Natural killer cell (primary cell): Measurements from ENCODE around the gene OR8D4. TPM values are rescaled to one million over a fixed set of nuclear protein-coding genes. Genes with fewer than 3 reads are reported as not detected.

Source experiments
- ATAC-seq, 3 donors: fragments of 150-1000 bp in 2 of 3; fragments of 200-7000 bp in 1 of 3; cut with Tn5 transposase; 1 replicate in 1 of 3; 2 replicates in 2 of 3; pipeline ENCODE4 v1.10.0; 2021; ENCODE audit warnings: mild to moderate bottlenecking in 2 of 3, moderate library complexity in 2 of 3
- DNase-seq, 2 donors: peaks; one replicate each; pipeline versions ENCODE4 v3.0.0 to v3.0.0-alpha.2; 2013 to 2021; ENCODE audit warnings: mixed read lengths in 1 of 2
- H3K27ac ChIP-seq: one replicate; pipeline ENCODE4 v1.5.1; 2013; ENCODE audit warnings: mild to moderate bottlenecking, low read length
- H3K27me3 ChIP-seq: one replicate; pipeline ENCODE4 v1.6.1; 2013; ENCODE audit warnings: low read length; ENCODE audit not compliant: control insufficient read depth, insufficient read depth
- H3K36me3 ChIP-seq: one replicate; pipeline ENCODE4 v1.6.1; 2013; ENCODE audit warnings: low read length; ENCODE audit not compliant: control insufficient read depth, insufficient read depth
- H3K4me1 ChIP-seq: one replicate; pipeline ENCODE4 v1.6.1; 2013; ENCODE audit warnings: low read length; ENCODE audit not compliant: control insufficient read depth, insufficient read depth
- H3K4me3 ChIP-seq: one replicate; pipeline ENCODE4 v1.5.1; 2013; ENCODE audit warnings: low read length
- H3K9me3 ChIP-seq: one replicate; pipeline ENCODE4 v1.6.1; 2013; ENCODE audit warnings: low read length; ENCODE audit not compliant: control insufficient read depth, insufficient read depth
- H3K27ac Mint-ChIP-seq, 2 donors: one replicate each; pipeline ENCODE4 v1.8.0; 2022; ENCODE audit warnings: mild to moderate bottlenecking in 2 of 2, mixed read lengths in 2 of 2, moderate library complexity in 1 of 2
- H3K27me3 Mint-ChIP-seq, 2 donors: one replicate each; pipeline ENCODE4 v1.8.0; 2022; ENCODE audit warnings: low read depth in 2 of 2, mixed read lengths in 2 of 2
- H3K36me3 Mint-ChIP-seq: one replicate; pipeline ENCODE4 v1.8.0; 2022; ENCODE audit warnings: mixed read lengths
- H3K4me1 Mint-ChIP-seq, 2 donors: one replicate each; pipeline ENCODE4 v1.8.0; 2022; ENCODE audit warnings: mixed read lengths in 2 of 2
- H3K4me3 Mint-ChIP-seq: one replicate; pipeline ENCODE4 v1.8.0; 2022; ENCODE audit warnings: mild to moderate bottlenecking, moderate library complexity, mixed read lengths
- H3K9me3 Mint-ChIP-seq, 2 donors: one replicate each; pipeline ENCODE4 v1.8.0; 2022; ENCODE audit warnings: mixed read lengths in 2 of 2
- CTCF ChIP-seq: fragments of 200-600 bp; IDR thresholded peaks from one replicate; pipeline ENCODE4 v1.8.0; 2022; ENCODE audit warnings: antibody characterized with exemption
- WGBS: methylation state at CpG from one replicate; pipeline ENCODE4 v1.1.7; 2013; ENCODE audit warnings: missing lambda C conversion rate; ENCODE audit not compliant: insufficient coverage; 5-methylcytosine and 5-hydroxymethylcytosine counted together
- intact Hi-C: fragments of 100-400 bp; cut with micrococcal nuclease; formaldehyde crosslinking; loops from one replicate; pipeline ENCODE4 v1.14.2; 2022
- total RNA-seq, 4 donors: library from RNA; stranded (reverse); fragments of 120-200 nt in 1 of 4; gene quantifications; one replicate each; pipeline versions ENCODE4 v1.2.3 to v1.2.4, GENCODE V29; 2013 to 2022

The OR8D4 gene
- total RNA-seq, 3 donors from 2014 or later (not counting 1 experiment from before 2014, with no cell fraction given), result not detected

- intact Hi-C loops, result no loop called here
- TF ChIP-seq CTCF, result no peak
- H3K27ac ChIP-seq, result no peak within 1 kb of the TSS
- ATAC-seq (no peak), DNase-seq (no peak)
- no peaks in the 10 kb centered on the region for H3K36me3 ChIP-seq
- H3K27me3 ChIP-seq, result no peaks in the 10 kb centered on the region
- no peak within 1 kb of the TSS for H3K4me3 Mint-ChIP-seq
- no peaks in the 10 kb centered on the region for H3K4me1 ChIP-seq
- no peak within 1 kb of the TSS for H3K4me3 ChIP-seq
- peaks cover 0 to 3% of the 10 kb centered on the region in 2 donors for H3K27me3 Mint-ChIP-seq
- H3K27ac Mint-ChIP-seq, result no peak within 1 kb of the TSS
- peaks cover 4 to 7% of the 10 kb centered on the region in 2 donors for H3K9me3 Mint-ChIP-seq
- no peaks in the 10 kb centered on the region for H3K4me1 Mint-ChIP-seq
- no CpG with 5 or more reads among the region's 1 CpG for WGBS
- H3K9me3 ChIP-seq, result no peaks in the 10 kb centered on the region
- H3K36me3 Mint-ChIP-seq, result no peaks in the 10 kb centered on the region
Measured at GRCh38 chr11:123939317-123939716, 37.4 kb downstream of the OR8D4 start, which contains the start of gene OR4D5. Gene OR4D5, plus strand, starts transcription at chr11:123939617. Its CDS starts 0 bp downstream, at chr11:123939617.

GRCh38 chr11:123942413-123942812 is 40.4 kb downstream of the OR8D4 start:
- H3K9me3 ChIP-seq, result no peaks in the 10 kb centered on the region
- H3K4me1 Mint-ChIP-seq, result no peaks in the 10 kb centered on the region
- no peak overlapping the region for H3K27ac ChIP-seq
- H3K27ac Mint-ChIP-seq, result no peak overlapping the region
- DNase-seq (no peak), ATAC-seq (no peak)
- no peak overlapping the region for H3K4me3 Mint-ChIP-seq
- TF ChIP-seq CTCF, result no peak
- peaks cover 4 to 7% of the 10 kb centered on the region in 2 donors for H3K9me3 Mint-ChIP-seq
- no peaks in the 10 kb centered on the region for H3K36me3 Mint-ChIP-seq
- 97% methylated on average over 3 of the region's 4 CpGs for WGBS
- H3K27me3 ChIP-seq, result peaks cover 2% of the 10 kb centered on the region
- H3K27me3 Mint-ChIP-seq, result peaks cover 0 to 3% of the 10 kb centered on the region in 2 donors
- H3K4me1 ChIP-seq, result no peaks in the 10 kb centered on the region
- no peaks in the 10 kb centered on the region for H3K36me3 ChIP-seq
- no peak overlapping the region for H3K4me3 ChIP-seq
- intact Hi-C loops, result no loop called here

- WGBS, result 88% methylated on average over 2 of the region's 3 CpGs
- H3K4me1 Mint-ChIP-seq, result no peaks in the 10 kb centered on the region
- no peak within 1 kb of the TSS for H3K27ac Mint-ChIP-seq
- no peak for ATAC-seq
- peaks cover 0 to 3% of the 10 kb centered on the region in 2 donors for H3K27me3 Mint-ChIP-seq
- Histone ChIP-seq H3K9me3 (no peaks in the 10 kb centered on the region), H3K27ac (no peak within 1 kb of the TSS), H3K4me3 (no peak within 1 kb of the TSS), H3K4me1 (no peaks in the 10 kb centered on the region), H3K27me3 (peaks cover 2% of the 10 kb centered on the region), H3K36me3 (no peaks in the 10 kb centered on the region)
- peaks cover 4 to 8% of the 10 kb centered on the region in 2 donors for H3K9me3 Mint-ChIP-seq
- no peaks in the 10 kb centered on the region for H3K36me3 Mint-ChIP-seq
- intact Hi-C loops, result no loop called here
- no peak for DNase-seq
- TF ChIP-seq CTCF, result no peak
- no peak within 1 kb of the TSS for H3K4me3 Mint-ChIP-seq
Measured at GRCh38 chr11:123943738-123944137, 41.8 kb downstream of the OR8D4 start, which contains the start of gene OR6T1. Gene OR6T1, minus strand, starts transcription at chr11:123943838. Its CDS starts 0 bp downstream, at chr11:123943838.

GRCh38 chr11:123945132-123945531 is 43.2 kb downstream of the OR8D4 start:
- Mint-ChIP-seq H3K4me3 (no peak overlapping the region), H3K36me3 (no peaks in the 10 kb centered on the region), H3K27ac (no peak overlapping the region), H3K4me1 (no peaks in the 10 kb centered on the region), H3K9me3 (peaks cover 0 to 4% of the 10 kb centered on the region in 2 donors), H3K27me3 (no peaks in the 10 kb centered on the region)
- no peaks in the 10 kb centered on the region for H3K4me1 ChIP-seq
- DNase-seq (no peak), ATAC-seq (no peak)
- H3K27ac ChIP-seq, result no peak overlapping the region
- intact Hi-C loops, result no loop called here
- no peaks in the 10 kb centered on the region for H3K9me3 ChIP-seq
- no peak overlapping the region for H3K4me3 ChIP-seq
- 83% methylated on average over 1 of the region's 1 CpG for WGBS
- TF ChIP-seq CTCF, result no peak
- H3K36me3 ChIP-seq, result no peaks in the 10 kb centered on the region
- peaks cover 2% of the 10 kb centered on the region for H3K27me3 ChIP-seq
